OCI-LY3 (cell line): ENCODE measurements around the gene MCCC2.

Experiments used
- EZH2phosphoT487 ChIP-seq: fragments of 200-600 bp; shearing (Covaris generic); IDR thresholded peaks from 2 replicates; pipeline ENCODE4 v1.6.1; 2018; ENCODE audit warnings: antibody characterized with exemption, mixed run types, low read depth
- TF ChIP-seq, protein P1 (sequence below): fragments of 200-600, 300-600 bp; sonication (generic); IDR thresholded peaks from 2 replicates; pipeline ENCODE4 v1.5.1; 2014; ENCODE audit warnings: antibody characterized with exemption, low read length, low read depth

DNA sequence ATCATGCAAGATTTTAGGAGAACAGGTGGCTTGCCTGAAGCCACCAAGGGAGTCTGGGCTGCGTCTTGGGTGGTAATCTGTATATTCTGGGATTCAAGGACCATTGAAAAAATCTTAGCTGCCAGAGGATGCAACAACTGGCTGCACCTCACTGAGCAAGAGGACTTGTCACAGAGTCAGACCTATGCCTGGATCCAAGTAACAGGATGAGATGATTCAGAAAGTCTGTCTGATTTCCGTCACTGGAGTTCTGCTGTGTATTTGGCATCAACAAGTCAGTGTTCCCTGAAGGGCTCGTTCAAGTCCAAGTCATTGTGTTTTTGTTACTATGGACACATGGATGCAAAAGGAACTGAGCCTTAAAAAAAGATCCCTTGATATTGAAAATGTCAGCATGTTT, 94.2 kb downstream of the MCCC2 start:
- TF ChIP-seq, protein P1, sequence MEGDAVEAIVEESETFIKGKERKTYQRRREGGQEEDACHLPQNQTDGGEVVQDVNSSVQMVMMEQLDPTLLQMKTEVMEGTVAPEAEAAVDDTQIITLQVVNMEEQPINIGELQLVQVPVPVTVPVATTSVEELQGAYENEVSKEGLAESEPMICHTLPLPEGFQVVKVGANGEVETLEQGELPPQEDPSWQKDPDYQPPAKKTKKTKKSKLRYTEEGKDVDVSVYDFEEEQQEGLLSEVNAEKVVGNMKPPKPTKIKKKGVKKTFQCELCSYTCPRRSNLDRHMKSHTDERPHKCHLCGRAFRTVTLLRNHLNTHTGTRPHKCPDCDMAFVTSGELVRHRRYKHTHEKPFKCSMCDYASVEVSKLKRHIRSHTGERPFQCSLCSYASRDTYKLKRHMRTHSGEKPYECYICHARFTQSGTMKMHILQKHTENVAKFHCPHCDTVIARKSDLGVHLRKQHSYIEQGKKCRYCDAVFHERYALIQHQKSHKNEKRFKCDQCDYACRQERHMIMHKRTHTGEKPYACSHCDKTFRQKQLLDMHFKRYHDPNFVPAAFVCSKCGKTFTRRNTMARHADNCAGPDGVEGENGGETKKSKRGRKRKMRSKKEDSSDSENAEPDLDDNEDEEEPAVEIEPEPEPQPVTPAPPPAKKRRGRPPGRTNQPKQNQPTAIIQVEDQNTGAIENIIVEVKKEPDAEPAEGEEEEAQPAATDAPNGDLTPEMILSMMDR = no peak
- no peak for TF ChIP-seq EZH2phosphoT487
